GM13977 (cell line): ENCODE data around the gene C9orf50.

Source experiments
- DNase-seq: peaks from one replicate; pipeline ENCODE4 v3.0.0; 2012; ENCODE audit warnings: low spot score
- in situ Hi-C: fragments of 300-500 bp; cut with MboI; formaldehyde crosslinking; loops from one replicate; pipeline ENCODE4 v1.12.0; 2022; ENCODE audit warnings: low sequenced_read_pairs, low pct_unique_long_range_greater_than_20kb, mixed read lengths, inconsistent platforms; ENCODE audit not compliant: unreplicated experiment
- TF ChIP-seq, protein P1 (sequence below): IDR thresholded peaks from 2 replicates; pipeline ENCODE4 v1.5.1; 2012; ENCODE audit warnings: mild to moderate bottlenecking, control low read depth; ENCODE audit not compliant: insufficient read depth; ENCODE audit errors: extremely low read depth, missing control alignments

Gene C9orf50

DNA sequence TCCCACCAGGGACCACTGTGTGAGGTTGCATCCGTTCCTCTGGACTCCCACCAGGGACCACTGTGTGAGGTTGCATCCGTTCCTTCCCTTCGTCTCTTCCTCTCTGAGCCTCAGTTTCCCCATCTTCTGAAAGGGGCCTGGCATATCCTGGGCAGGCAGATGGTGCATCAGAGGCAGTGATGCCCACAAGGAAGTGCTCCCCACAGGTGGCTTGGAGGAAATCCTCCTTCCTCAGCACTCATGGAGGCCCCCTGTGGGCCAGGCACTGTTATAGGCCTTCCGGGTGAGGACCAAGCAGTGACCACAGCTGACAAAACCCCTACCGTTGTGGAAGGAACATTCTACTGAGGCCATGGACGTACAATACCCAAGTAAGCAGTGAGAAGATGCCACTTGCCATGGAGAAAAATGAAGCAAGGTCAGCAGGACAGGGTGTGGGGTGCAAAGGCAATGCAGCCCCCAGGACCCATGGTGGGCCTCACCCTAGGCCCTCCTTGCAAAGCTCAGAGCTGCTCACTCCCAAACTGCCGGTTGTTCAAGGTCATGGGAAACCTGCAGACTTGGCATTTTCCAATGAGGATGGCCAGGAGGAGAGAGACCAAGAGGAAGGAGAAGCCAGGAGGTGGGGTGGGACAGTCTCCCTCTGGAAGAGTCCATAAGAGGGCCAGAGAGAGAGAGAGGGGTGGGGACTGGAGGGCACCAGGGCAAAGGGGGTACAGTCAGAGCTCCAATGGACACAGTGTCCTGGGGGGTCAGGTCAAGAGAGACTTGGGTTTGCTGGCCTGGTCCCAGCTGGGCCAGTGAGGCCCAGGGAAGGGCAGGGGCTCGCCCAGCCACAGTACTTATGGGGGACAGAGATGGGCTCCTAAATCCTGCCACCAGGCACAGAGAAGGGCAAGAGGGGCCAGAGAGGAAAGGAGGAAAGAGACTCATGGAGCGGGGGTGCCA is 51.1 kb downstream of the C9orf50 start:
- peak; percentile 45 for DNase-seq
- in situ Hi-C loops: no loop called here
- TF ChIP-seq, protein P1, sequence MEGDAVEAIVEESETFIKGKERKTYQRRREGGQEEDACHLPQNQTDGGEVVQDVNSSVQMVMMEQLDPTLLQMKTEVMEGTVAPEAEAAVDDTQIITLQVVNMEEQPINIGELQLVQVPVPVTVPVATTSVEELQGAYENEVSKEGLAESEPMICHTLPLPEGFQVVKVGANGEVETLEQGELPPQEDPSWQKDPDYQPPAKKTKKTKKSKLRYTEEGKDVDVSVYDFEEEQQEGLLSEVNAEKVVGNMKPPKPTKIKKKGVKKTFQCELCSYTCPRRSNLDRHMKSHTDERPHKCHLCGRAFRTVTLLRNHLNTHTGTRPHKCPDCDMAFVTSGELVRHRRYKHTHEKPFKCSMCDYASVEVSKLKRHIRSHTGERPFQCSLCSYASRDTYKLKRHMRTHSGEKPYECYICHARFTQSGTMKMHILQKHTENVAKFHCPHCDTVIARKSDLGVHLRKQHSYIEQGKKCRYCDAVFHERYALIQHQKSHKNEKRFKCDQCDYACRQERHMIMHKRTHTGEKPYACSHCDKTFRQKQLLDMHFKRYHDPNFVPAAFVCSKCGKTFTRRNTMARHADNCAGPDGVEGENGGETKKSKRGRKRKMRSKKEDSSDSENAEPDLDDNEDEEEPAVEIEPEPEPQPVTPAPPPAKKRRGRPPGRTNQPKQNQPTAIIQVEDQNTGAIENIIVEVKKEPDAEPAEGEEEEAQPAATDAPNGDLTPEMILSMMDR: no peak

DNA sequence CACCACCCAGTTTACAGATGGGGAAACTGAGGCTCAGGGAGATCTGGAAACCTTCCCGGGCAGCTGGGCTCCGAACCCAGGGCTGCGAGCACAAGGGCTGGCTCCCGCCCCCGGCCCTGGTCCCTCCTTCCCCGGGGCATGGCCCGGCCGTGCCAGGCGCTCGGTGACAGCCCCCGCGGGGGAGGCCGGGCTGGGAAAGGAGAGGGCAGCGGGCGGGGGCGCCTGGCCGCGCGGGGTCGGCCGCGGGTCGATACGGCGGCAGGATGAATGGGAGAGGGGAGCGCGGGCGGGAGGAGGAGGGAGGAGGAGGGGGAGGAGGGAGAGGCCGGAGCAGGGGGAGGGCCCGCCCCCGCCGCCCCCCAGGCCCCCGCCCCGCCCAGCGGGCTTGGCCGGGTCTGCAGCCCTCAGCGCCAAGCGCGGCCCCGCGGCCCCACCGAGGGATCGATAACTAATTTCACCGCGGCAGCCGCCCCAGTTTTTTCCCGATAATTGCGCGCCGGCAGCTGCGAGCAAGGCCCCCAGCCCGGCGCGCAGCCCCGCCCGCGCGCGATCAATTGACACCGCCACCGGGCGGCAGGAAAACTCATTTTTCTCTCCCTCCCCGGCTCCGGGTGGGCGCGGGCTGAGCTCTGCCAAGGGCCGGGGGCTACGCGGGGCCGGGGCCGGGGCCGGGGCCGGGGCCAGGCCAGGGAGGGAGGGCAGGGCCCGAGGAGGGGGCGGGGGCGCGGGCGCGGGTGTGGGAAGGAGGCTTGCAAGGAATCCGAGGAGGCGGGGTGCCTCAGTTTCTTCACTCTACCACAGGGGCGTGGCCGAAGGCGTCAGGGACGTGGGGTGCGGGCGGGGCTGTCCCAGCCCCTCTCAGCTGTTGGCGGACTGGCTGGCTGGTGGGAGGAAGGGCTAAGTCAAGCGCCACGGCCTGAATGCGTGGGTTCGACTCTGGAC is 52.1 kb downstream of the C9orf50 start:
- DNase-seq: peak; percentile 56
- TF ChIP-seq, protein P1: no peak
- in situ Hi-C loops: no loop called here

DNA sequence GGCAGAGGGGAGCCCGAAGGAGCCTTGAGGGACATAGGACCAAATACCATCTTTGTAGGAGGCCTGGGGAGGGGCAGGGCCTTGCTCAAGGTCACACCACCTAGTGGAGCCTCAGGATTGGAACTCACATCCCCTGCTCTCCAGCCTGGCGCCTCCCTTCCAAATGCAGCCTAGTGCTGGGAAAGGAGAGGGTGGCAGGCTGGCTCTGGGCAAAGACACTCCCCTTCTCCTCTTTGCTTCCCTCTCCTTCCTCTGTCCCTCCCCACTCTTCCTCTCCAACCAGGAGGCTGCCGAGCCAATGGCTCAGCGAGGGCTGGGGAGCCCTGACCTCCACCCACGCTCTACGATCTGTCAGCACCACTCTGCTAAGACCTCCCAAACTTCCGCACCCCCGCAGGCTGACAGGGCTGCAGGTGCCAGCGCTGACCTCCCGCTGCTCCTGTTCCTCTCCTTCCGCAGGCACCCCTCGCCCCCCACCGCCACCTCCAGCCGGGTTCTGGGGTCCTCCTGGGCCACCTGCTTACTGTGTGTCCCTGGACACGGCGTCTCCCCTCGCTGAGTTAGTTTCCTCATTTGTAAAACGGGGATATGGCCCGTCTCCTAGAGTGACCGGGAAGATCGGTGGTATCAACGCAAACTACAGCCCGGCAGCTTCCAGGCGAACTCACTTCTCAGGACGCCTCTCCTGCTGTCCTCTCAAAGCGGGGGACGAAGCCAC is 52.9 kb downstream of the C9orf50 start:
- in situ Hi-C loops: no loop called here
- TF ChIP-seq, protein P1: no peak
- no peak for DNase-seq

DNA sequence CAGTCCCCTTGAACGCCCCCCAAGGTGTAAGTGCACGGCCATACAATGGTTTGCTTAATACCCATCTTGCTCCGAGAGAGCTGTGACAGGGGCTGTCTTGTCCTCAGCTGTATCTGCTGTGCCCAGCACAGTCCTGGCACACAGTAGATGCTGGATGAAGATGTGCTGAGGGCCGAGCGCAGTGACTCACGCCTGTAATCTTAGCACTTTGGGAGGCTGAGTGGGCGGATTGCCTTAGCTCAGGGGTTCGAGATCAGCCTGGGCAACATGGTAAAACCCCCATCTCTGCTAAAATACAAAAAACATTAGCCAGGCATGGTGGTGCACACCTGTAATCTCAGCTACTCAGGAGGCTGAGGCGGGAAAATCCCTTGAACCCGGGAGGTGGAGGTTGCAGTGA is 53.6 kb downstream of the C9orf50 start:
- in situ Hi-C loops: no loop called here
- DNase-seq: no peak
- TF ChIP-seq, protein P1: no peak

DNA sequence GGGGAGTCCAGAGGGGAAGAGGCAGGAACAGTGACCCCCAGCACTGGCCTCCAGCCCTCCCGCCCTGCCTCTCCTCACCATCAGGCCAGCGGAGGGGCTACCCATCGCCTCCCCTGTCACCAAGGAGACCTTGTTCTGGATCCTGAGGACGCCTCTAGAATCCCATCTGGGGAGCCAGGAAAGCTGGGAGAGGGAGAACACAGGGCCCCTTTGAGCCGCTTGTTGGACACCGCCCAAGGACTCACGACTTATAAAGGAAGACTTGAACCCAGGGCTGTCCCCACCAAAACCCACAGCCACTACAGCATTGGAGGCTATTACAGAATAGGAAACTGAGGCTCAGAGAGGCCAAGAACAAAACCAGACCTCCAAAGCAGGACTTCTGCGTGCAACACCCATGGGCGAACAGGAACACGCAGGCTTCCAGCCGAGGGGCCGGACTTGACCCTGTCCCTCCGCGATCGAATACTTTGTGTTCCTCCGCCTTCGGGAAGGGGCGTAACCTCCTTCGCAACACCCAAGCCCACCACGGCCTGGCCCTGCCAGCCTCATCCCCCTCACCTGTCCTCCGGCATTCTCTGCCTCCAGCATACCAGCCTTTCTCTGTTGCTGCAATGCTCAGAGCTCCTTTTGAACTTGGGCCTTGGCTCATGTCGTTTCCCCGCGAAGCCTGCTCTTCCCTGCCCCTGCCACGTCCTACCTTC is 54.2 kb downstream of the C9orf50 start:
- TF ChIP-seq, protein P1: no peak
- DNase-seq: no peak
- in situ Hi-C loops: no loop called here
